ENCODE data around the gene MGME1. TPM values are rescaled to one million over a fixed set of nuclear protein-coding genes. Genes with fewer than 3 reads are reported as not detected.

The MGME1 gene
- total RNA-seq, 5 donors from 2014 or later (not counting 1 experiment from before 2014, with no cell fraction given): 7.3 to 15.0 (median 12.8) TPM

GRCh38 chr20:17992847-17993513 lies 24.2 kb downstream of the MGME1 start:
- no CpG with 5 or more reads among the region's 5 CpGs for WGBS (ENCODE audit: insufficient coverage)
- peaks cover 3 to 4% of the 10 kb centered on the region in 2 donors for H3K27me3 Mint-ChIP-seq
- no peak for DNase-seq
- H3K36me3 ChIP-seq (ENCODE audit: control insufficient read depth in 2 of 2, extremely low read depth in 1 of 2, insufficient read depth in 1 of 2, low read length in 1 of 2): peaks cover 0 to 12% of the 10 kb centered on the region in 2 donors
- no peak for ATAC-seq (replicated peaks in 1 of 4)
- H3K4me3 ChIP-seq (ENCODE audit: control insufficient read depth in 1 of 2, extremely low read depth in 1 of 2, low read length in 1 of 2): no peak overlapping the region
- peaks cover 6% of the 10 kb centered on the region for H3K36me3 Mint-ChIP-seq
- no peaks in the 10 kb centered on the region for H3K9me3 Mint-ChIP-seq
- POLR2A ChIA-PET: interaction anchor here in 1 of 2 donors (0.6 kb wide), 1 partner anchor 31 kb away, joined by 4 read pairs; no protein-coding TSS in a partner anchor
- H3K27ac Mint-ChIP-seq: peak overlapping the region in 1 of 2 donors; percentile 55
- CTCF ChIA-PET: interaction anchor here (0.7 to 2.0 kb wide), 3 partner anchors 18 to 143 kb away, joined by 5 to 9 read pairs (median 8); no protein-coding TSS in a partner anchor
- H3K27ac ChIP-seq (ENCODE audit: low read length): no peak overlapping the region
- no peaks in the 10 kb centered on the region for H3K27me3 ChIP-seq (replicated peaks in 1 of 2; ENCODE audit: control insufficient read depth in 2 of 2, extremely low read depth in 1 of 2, insufficient read depth in 2 of 2, low read length in 1 of 2)
- H3K9me3 ChIP-seq: no peaks in the 10 kb centered on the region
- peaks cover 0 to 15% of the 10 kb centered on the region in 2 experiments for H3K4me1 ChIP-seq (ENCODE audit: control insufficient read depth in 1 of 2, extremely low read depth in 1 of 2, insufficient read depth in 2 of 2, low read length in 2 of 2)
- H3K4me3 Mint-ChIP-seq: no peak overlapping the region
- peaks cover 15 to 33% (median 20%) of the 10 kb centered on the region in 3 donors for H3K4me1 Mint-ChIP-seq

- ChIA-PET POLR2A (interaction anchor here in 1 of 2 donors (0.6 kb wide), 1 partner anchor 31 kb away, joined by 4 read pairs; no protein-coding TSS in a partner anchor), CTCF (interaction anchor here (1.1 to 2.0 kb wide), 2 partner anchors 28 to 55 kb away, joined by 5 read pairs; no protein-coding TSS in a partner anchor)
- no peak overlapping the region for H3K27ac ChIP-seq (ENCODE audit: low read length)
- peaks cover 0 to 12% of the 10 kb centered on the region in 2 donors for H3K36me3 ChIP-seq (ENCODE audit: control insufficient read depth in 2 of 2, extremely low read depth in 1 of 2, insufficient read depth in 1 of 2, low read length in 1 of 2)
- Mint-ChIP-seq H3K27me3 (peaks cover 4 to 6% of the 10 kb centered on the region in 2 donors), H3K4me1 (peaks cover 9 to 27% (median 15%) of the 10 kb centered on the region in 3 donors), H3K9me3 (no peaks in the 10 kb centered on the region), H3K27ac (peak overlapping the region in 1 of 2 donors; percentile 42), H3K36me3 (peaks cover 6% of the 10 kb centered on the region), H3K4me3 (no peak overlapping the region)
- no peaks in the 10 kb centered on the region for H3K27me3 ChIP-seq (replicated peaks in 1 of 2; ENCODE audit: control insufficient read depth in 2 of 2, extremely low read depth in 1 of 2, insufficient read depth in 2 of 2, low read length in 1 of 2)
- H3K4me1 ChIP-seq (ENCODE audit: control insufficient read depth in 1 of 2, extremely low read depth in 1 of 2, insufficient read depth in 2 of 2, low read length in 2 of 2): peaks cover 0 to 11% of the 10 kb centered on the region in 2 experiments
- no peak for DNase-seq
- ATAC-seq (replicated peaks in 1 of 4): no peak
- no peaks in the 10 kb centered on the region for H3K9me3 ChIP-seq
- no peak overlapping the region for H3K4me3 ChIP-seq (ENCODE audit: control insufficient read depth in 1 of 2, extremely low read depth in 1 of 2, low read length in 1 of 2)
- WGBS (ENCODE audit: insufficient coverage): no CpG with 5 or more reads among the region's 3 CpGs
Observed at GRCh38 chr20:17993546-17993945, 24.7 kb downstream of the MGME1 start.

- DNase-seq: peak in 28 of 35 experiments; percentile 4 to 77 (median 26)
Observed at GRCh38 chr20:17995967-17996819, 27.4 kb downstream of the MGME1 start.

GRCh38 chr20:17998446-17998845 lies 29.6 kb downstream of the MGME1 start:
- no peak for ATAC-seq (replicated peaks in 1 of 4)
- POLR2A ChIA-PET: no interaction called here
- Mint-ChIP-seq H3K4me1 (peaks cover 7 to 9% (median 7%) of the 10 kb centered on the region in 3 donors), H3K9me3 (no peaks in the 10 kb centered on the region), H3K27me3 (peaks cover 4 to 6% of the 10 kb centered on the region in 2 donors), H3K36me3 (no peaks in the 10 kb centered on the region), H3K27ac (no peak overlapping the region), H3K4me3 (no peak overlapping the region)
- H3K4me3 ChIP-seq (ENCODE audit: control insufficient read depth in 1 of 2, extremely low read depth in 1 of 2, low read length in 1 of 2): no peak overlapping the region
- CTCF ChIA-PET: interaction anchor here in 1 of 2 donors (0.7 to 1.5 kb wide), 4 partner anchors 10 to 465 kb away, joined by 3 read pairs; no protein-coding TSS in a partner anchor
- no peak for DNase-seq
- 97% methylated on average over 3 of the region's 5 CpGs for WGBS (ENCODE audit: insufficient coverage)
- no peaks in the 10 kb centered on the region for H3K36me3 ChIP-seq (ENCODE audit: control insufficient read depth in 2 of 2, extremely low read depth in 1 of 2, insufficient read depth in 1 of 2, low read length in 1 of 2)
- no peak overlapping the region for H3K27ac ChIP-seq (ENCODE audit: low read length)
- H3K4me1 ChIP-seq (ENCODE audit: control insufficient read depth in 1 of 2, extremely low read depth in 1 of 2, insufficient read depth in 2 of 2, low read length in 2 of 2): peaks cover 0 to 6% of the 10 kb centered on the region in 2 experiments
- H3K9me3 ChIP-seq: no peaks in the 10 kb centered on the region
- H3K27me3 ChIP-seq (replicated peaks in 1 of 2; ENCODE audit: control insufficient read depth in 2 of 2, extremely low read depth in 1 of 2, insufficient read depth in 2 of 2, low read length in 1 of 2): no peaks in the 10 kb centered on the region

More at GRCh38 chr20:17995967-17996819, 27.4 kb downstream of the MGME1 start:
- H3K4me1 ChIP-seq (ENCODE audit: control insufficient read depth in 1 of 2, extremely low read depth in 1 of 2, insufficient read depth in 2 of 2, low read length in 2 of 2): peaks cover 0 to 6% of the 10 kb centered on the region in 2 experiments
- no peaks in the 10 kb centered on the region for H3K27me3 ChIP-seq (replicated peaks in 1 of 2; ENCODE audit: control insufficient read depth in 2 of 2, extremely low read depth in 1 of 2, insufficient read depth in 2 of 2, low read length in 1 of 2)
- H3K27ac ChIP-seq (ENCODE audit: low read length): no peak overlapping the region
- H3K4me3 ChIP-seq (ENCODE audit: control insufficient read depth in 1 of 2, extremely low read depth in 1 of 2, low read length in 1 of 2): no peak overlapping the region
- ChIA-PET POLR2A (no interaction called here), CTCF (interaction anchor here (0.6 to 2.5 kb wide), 12 partner anchors 13 to 502 kb away, joined by 3 to 8 read pairs (median 4); partner anchors contain the start of gene RRBP1 (in 1 of the 2))
- no peaks in the 10 kb centered on the region for H3K36me3 Mint-ChIP-seq
- H3K4me3 Mint-ChIP-seq: no peak overlapping the region
- no peaks in the 10 kb centered on the region for H3K9me3 Mint-ChIP-seq
- H3K4me1 Mint-ChIP-seq: peaks cover 7 to 23% (median 14%) of the 10 kb centered on the region in 3 donors
- ATAC-seq (replicated peaks in 1 of 4): peak; percentile 74 to 87 (median 80)
- no peak overlapping the region for H3K27ac Mint-ChIP-seq
- H3K9me3 ChIP-seq: no peaks in the 10 kb centered on the region
- H3K27me3 Mint-ChIP-seq: peaks cover 4 to 6% of the 10 kb centered on the region in 2 donors
- no peaks in the 10 kb centered on the region for H3K36me3 ChIP-seq (ENCODE audit: control insufficient read depth in 2 of 2, extremely low read depth in 1 of 2, insufficient read depth in 1 of 2, low read length in 1 of 2)
- WGBS (ENCODE audit: insufficient coverage): 45% methylated on average over 5 of the region's 16 CpGs

GRCh38 chr20:17999566-17999965 lies 30.7 kb downstream of the MGME1 start:
- ChIA-PET CTCF (interaction anchor here in 1 of 2 donors (1.5 kb wide), 1 partner anchor 11 kb away, joined by 3 read pairs; no protein-coding TSS in a partner anchor), POLR2A (no interaction called here)
- peaks cover 4 to 6% of the 10 kb centered on the region in 2 donors for H3K27me3 Mint-ChIP-seq

More at GRCh38 chr20:17999566-17999965, 30.7 kb downstream of the MGME1 start:
- no peak for ATAC-seq (replicated peaks in 1 of 4)
- Histone ChIP-seq H3K9me3 (no peaks in the 10 kb centered on the region), H3K36me3 (ENCODE audit: control insufficient read depth in 2 of 2, extremely low read depth in 1 of 2, insufficient read depth in 1 of 2, low read length in 1 of 2) (no peaks in the 10 kb centered on the region), H3K27ac (ENCODE audit: low read length) (no peak overlapping the region), H3K4me3 (ENCODE audit: control insufficient read depth in 1 of 2, extremely low read depth in 1 of 2, low read length in 1 of 2) (no peak overlapping the region), H3K27me3 (replicated peaks in 1 of 2; ENCODE audit: control insufficient read depth in 2 of 2, extremely low read depth in 1 of 2, insufficient read depth in 2 of 2, low read length in 1 of 2) (no peaks in the 10 kb centered on the region), H3K4me1 (ENCODE audit: control insufficient read depth in 1 of 2, extremely low read depth in 1 of 2, insufficient read depth in 2 of 2, low read length in 2 of 2) (peaks cover 0 to 6% of the 10 kb centered on the region in 2 experiments)
- WGBS (ENCODE audit: insufficient coverage): 82% methylated on average over 4 of the region's 4 CpGs
- no peaks in the 10 kb centered on the region for H3K9me3 Mint-ChIP-seq
- no peak overlapping the region for H3K27ac Mint-ChIP-seq
- DNase-seq: no peak
- H3K36me3 Mint-ChIP-seq: no peaks in the 10 kb centered on the region
- H3K4me3 Mint-ChIP-seq: no peak overlapping the region
- H3K4me1 Mint-ChIP-seq: peaks cover 7% of the 10 kb centered on the region in 3 donors
